ENCODE data around the gene EN1. TPM values are rescaled to one million over a fixed set of nuclear protein-coding genes. Genes with fewer than 3 reads are reported as not detected.

Gene EN1
- polyA plus RNA-seq, 1 donor (not counting 4 experiments of a cell fraction or from before 2014, with no cell fraction given) = 0.05 TPM

- Histone ChIP-seq H3K4me2 (ENCODE audit: control insufficient read depth, extremely low read depth, insufficient read depth, low read depth, low read length) (no peak overlapping the region), H3K27me3 (ENCODE audit: control insufficient read depth, extremely low read depth, insufficient read depth, low read length) (no peaks in the 10 kb centered on the region), H3K4me3 (ENCODE audit: control insufficient read depth in 2 of 3, extremely low read depth in 1 of 3, insufficient read depth in 2 of 3, low read depth in 1 of 3, low read length in 3 of 3) (no peak overlapping the region), H3K27ac (ENCODE audit: control insufficient read depth, insufficient read depth, low read length) (no peak overlapping the region), H3K79me2 (ENCODE audit: control insufficient read depth, insufficient read depth, low read length) (no peaks in the 10 kb centered on the region), H4K20me1 (ENCODE audit: control insufficient read depth, extremely low read depth, insufficient read depth, low read length) (no peaks in the 10 kb centered on the region), H3K4me1 (ENCODE audit: control insufficient read depth, extremely low read depth, insufficient read depth, low read length) (peaks cover 4% of the 10 kb centered on the region), H3K36me3 (ENCODE audit: control insufficient read depth in 2 of 2, extremely low read depth in 1 of 2, insufficient read depth in 2 of 2, low read length in 2 of 2) (no peaks in the 10 kb centered on the region), H3K9me3 (ENCODE audit: control insufficient read depth, low read depth, low read length) (no peaks in the 10 kb centered on the region), H2AFZ (ENCODE audit: control insufficient read depth, low read length) (no peak overlapping the region), H3K9me1 (ENCODE audit: control insufficient read depth, extremely low read depth, insufficient read depth, low read length) (no peaks in the 10 kb centered on the region), H3K9ac (ENCODE audit: control insufficient read depth, extremely low read depth, insufficient read depth, low read length) (no peak overlapping the region)
- FAIRE-seq = no peak
- TF ChIP-seq CTCF (optimal IDR thresholded peaks at IDR 0.05 in 1 of 3, IDR thresholded peaks at IDR 0.05 in 1 of 3, conservative IDR thresholded peaks at IDR 0.05 in 1 of 3; ENCODE audit: extremely low read depth in 1 of 3, insufficient read depth in 2 of 3, low read length in 3 of 3) (no peak), EZH2 (IDR thresholded peaks at IDR 0.05; ENCODE audit: low read length) (no peak)
- dilution Hi-C loops (cut with MboI; ENCODE audit: extremely low pct_ligation_motif_present, low sequenced_read_pairs) = no loop called here
- no peak for DNase-seq (ENCODE audit: low read depth, low spot score)
Observed at GRCh38 chr2:118800736-118801135, 46.7 kb downstream of the EN1 start.

- no peak overlapping the region for H3K4me2 ChIP-seq (ENCODE audit: control insufficient read depth, extremely low read depth, insufficient read depth, low read depth, low read length)
- no peaks in the 10 kb centered on the region for H4K20me1 ChIP-seq (ENCODE audit: control insufficient read depth, extremely low read depth, insufficient read depth, low read length)
- no peaks in the 10 kb centered on the region for H3K9me3 ChIP-seq (ENCODE audit: control insufficient read depth, low read depth, low read length)
- no peaks in the 10 kb centered on the region for H3K79me2 ChIP-seq (ENCODE audit: control insufficient read depth, insufficient read depth, low read length)
- H3K27me3 ChIP-seq (ENCODE audit: control insufficient read depth, extremely low read depth, insufficient read depth, low read length) = no peaks in the 10 kb centered on the region
- H2AFZ ChIP-seq (ENCODE audit: control insufficient read depth, low read length) = no peak overlapping the region
- no peak for FAIRE-seq
- H3K9me1 ChIP-seq (ENCODE audit: control insufficient read depth, extremely low read depth, insufficient read depth, low read length) = no peaks in the 10 kb centered on the region
- no peaks in the 10 kb centered on the region for H3K4me1 ChIP-seq (ENCODE audit: control insufficient read depth, extremely low read depth, insufficient read depth, low read length)
- H3K9ac ChIP-seq (ENCODE audit: control insufficient read depth, extremely low read depth, insufficient read depth, low read length) = no peak overlapping the region
- DNase-seq (ENCODE audit: low read depth, low spot score) = no peak
- H3K4me3 ChIP-seq (ENCODE audit: control insufficient read depth in 2 of 3, extremely low read depth in 1 of 3, insufficient read depth in 2 of 3, low read depth in 1 of 3, low read length in 3 of 3) = no peak overlapping the region
- H3K36me3 ChIP-seq (ENCODE audit: control insufficient read depth in 2 of 2, extremely low read depth in 1 of 2, insufficient read depth in 2 of 2, low read length in 2 of 2) = no peaks in the 10 kb centered on the region
- H3K27ac ChIP-seq (ENCODE audit: control insufficient read depth, insufficient read depth, low read length) = no peak overlapping the region
- TF ChIP-seq EZH2 (IDR thresholded peaks at IDR 0.05; ENCODE audit: low read length) (no peak), CTCF (optimal IDR thresholded peaks at IDR 0.05 in 1 of 3, IDR thresholded peaks at IDR 0.05 in 1 of 3, conservative IDR thresholded peaks at IDR 0.05 in 1 of 3; ENCODE audit: extremely low read depth in 1 of 3, insufficient read depth in 2 of 3, low read length in 3 of 3) (no peak)
- dilution Hi-C loops (cut with MboI; ENCODE audit: extremely low pct_ligation_motif_present, low sequenced_read_pairs) = no loop called here
Observed at GRCh38 chr2:118794546-118794945, 52.9 kb downstream of the EN1 start.

Other genes starting within 250 kb of the EN1 start
- 0.06 to 0.17 TPM (median 0.13 TPM) in 3 replicates for gene MARCO, start 94.5 kb upstream of the EN1 start, polyA plus RNA-seq

Measured in keratinocyte (primary cell).